Pons (tissue), 1 donor: ENCODE results near the gene CIB4.

Experiments
- DNase-seq: peaks from one replicate; pipeline ENCODE4 v3.0.0-alpha.2; 2016; ENCODE audit warnings: low spot score

CIB4 gene

DNA sequence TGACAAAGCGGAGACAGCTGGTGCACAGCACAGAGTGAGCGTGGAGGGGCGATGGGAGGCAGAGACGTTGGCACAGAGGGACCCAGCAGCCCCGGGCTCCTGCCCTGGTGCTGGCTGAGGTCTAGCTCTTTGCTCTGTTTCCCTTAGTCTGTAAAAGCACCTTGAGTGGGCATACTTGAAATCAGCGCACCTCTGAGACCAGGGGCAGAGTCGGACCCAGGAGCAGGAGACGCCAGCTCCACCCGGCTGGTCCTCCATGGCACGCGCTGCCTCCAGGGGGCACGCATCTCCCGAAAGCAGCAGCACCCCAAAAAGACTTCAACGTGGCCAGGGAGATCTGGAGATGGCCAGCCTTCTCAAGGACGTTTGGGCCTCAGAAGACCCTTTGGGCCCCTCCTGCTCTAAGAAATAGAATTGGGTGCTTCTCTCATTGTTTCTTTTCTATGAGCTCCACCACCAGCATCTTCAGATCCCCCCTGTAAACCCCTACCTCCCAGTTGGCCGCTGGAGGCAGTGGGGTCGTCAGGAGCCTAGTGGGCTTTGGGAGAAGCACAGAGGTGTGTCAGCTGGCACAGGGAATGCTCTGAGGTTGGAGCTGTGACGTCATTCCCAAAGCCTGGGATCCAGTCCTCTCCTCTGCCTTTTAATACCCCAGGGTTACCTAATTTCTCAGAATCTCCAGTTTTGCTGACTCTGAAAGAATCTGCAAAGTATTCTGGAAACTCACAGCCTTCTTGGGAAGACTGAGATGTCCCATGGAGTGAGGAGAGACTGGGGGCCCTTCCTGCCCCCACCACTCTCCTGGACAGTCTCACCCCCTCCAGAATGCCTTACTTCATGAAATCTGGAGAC is 58.9 kb downstream of the CIB4 start:
- DNase-seq, result no peak

GRCh38 chr2:26581266-26581990 is 59.7 kb downstream of the CIB4 start:
- DNase-seq, result no peak

DNA sequence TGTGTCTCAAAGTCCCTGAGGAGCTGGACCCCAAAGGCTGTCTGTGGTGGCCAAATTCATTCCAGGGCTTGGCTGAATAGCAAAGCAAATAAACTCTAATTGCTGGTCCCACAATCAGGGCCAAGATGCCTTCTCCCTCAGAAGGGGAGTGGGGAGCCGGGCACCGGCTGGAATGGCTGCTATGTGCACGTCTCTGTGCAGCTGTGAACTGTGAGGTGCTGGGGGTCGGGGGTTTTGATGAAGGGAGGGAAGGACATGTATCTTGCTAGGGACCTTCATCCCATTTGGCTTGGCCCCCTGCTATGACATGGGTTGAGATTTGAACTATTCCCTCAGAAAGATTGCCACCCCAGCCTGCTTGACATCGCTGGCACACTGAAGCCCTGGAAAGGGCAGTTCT is 60.4 kb downstream of the CIB4 start:
- DNase-seq, result no peak

DNA sequence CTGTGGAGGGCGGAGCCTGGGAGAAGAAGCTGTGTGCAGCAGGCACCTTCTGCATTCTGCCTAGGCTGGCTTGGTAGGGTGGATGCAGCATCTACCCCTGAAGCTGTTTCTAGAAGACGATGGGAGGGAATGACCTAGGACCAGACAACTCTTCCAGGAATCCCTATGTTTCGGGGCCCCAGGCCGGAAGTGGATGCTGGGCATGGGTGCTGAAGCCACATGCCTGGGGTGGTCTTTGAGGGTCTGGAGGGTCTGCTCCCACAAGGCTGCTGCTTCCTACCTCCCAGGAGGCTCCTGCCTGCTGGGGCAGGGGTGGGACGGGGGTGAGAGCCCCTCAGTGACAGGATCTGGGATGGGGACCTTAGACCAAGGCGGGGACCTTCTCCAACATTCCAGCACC is 61.0 kb downstream of the CIB4 start:
- DNase-seq, result no peak

DNA sequence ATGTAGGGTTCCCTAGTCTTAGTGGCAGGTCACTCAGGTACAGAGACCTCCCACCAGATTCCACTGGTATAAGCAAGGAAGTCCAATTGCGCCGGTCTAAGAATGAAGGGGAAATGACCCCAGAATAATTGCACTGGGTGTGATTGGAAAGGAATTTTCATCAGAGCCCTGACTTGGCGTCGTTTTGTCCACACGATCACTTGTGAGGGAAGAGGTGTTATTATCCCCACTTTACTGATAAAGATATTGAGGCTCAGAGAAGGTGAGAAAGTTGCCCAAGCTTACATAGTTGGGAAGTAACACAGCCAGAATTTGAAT is 61.5 kb downstream of the CIB4 start:
- no peak for DNase-seq

DNA sequence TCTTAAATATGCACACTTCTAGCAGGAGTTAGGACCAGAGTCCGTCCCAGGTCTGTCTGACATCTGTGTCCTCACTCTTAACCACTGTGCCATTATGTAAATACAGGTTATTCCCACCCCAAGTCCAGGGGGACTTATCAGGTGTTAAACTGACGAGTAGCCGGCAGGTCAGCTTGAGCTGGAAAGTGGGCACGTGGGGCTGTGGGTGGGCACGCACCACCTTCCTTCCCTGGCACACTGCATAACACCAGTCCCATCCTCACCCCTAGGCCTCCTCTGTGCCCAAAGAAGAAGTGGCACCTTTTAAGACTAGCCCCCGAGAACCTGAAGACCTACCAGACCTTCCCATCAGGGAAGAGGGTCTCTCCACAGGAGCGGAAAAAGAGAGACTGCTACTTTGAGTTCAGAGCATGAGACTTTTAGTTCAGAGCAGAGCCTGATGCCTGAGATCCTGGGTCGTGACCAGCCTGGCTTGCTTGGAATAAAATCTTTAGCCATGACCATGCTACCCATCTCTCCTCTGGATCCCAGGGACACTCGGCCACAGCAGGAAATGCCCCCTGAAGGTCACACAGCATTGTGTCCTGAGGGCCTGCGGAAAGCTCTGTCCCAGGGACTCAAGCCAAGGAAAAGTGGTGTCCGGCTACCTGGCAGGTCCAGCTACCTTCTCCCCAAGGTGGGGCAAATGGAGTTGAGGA is 62.0 kb downstream of the CIB4 start:
- no peak for DNase-seq

- DNase-seq, result no peak
These were observed 62.6 kb downstream of the CIB4 start for GRCh38 chr2:26578581-26578980.

GRCh38 chr2:26578113-26578458 is 63.1 kb downstream of the CIB4 start:
- no peak for DNase-seq

GRCh38 chr2:26577442-26578112 is 63.6 kb downstream of the CIB4 start:
- DNase-seq, result peak; percentile 14

- no peak for DNase-seq
These were observed 64.4 kb downstream of the CIB4 start for GRCh38 chr2:26576565-26577441.

DNA sequence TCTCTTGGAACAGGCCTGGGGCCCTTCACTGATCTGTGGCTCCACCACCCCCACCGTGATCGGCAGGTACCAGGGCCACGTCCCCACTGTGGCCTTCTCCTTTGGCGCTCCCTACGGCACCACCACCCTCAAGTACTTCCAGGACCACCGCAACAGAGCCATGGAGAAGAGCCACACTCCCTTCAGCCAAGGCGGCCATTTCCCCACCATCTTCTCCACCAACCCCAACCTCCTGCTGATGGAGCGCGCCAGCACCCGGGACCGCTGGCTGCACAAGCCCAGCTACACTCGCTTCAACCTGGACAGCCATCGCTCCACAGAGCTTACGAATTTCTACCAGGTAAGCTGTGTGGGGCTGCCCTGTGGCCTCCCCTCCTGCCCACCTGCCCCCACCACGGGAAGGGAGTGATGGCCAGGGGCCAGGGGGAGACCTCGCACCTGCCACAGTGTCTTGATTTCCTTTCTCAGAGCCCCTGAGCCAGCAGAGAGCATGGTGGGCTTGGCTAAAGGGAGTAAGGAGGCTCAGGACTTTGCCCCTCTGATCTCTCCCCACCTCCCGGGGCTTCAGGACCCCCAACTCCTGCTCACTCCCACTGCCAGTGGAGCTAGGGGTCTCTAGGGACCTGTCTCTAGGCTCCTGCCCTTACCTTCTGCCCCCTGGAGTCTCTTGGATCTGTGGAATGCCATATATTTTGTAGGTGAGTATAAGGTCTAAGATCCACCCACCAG is 65.2 kb downstream of the CIB4 start:
- DNase-seq, result no peak

GRCh38 chr2:26574900-26575560 is 66.1 kb downstream of the CIB4 start:
- DNase-seq, result no peak

GRCh38 chr2:26574066-26574899 is 66.9 kb downstream of the CIB4 start:
- DNase-seq, result no peak

GRCh38 chr2:26573241-26573925 is 67.8 kb downstream of the CIB4 start:
- DNase-seq, result no peak

DNA sequence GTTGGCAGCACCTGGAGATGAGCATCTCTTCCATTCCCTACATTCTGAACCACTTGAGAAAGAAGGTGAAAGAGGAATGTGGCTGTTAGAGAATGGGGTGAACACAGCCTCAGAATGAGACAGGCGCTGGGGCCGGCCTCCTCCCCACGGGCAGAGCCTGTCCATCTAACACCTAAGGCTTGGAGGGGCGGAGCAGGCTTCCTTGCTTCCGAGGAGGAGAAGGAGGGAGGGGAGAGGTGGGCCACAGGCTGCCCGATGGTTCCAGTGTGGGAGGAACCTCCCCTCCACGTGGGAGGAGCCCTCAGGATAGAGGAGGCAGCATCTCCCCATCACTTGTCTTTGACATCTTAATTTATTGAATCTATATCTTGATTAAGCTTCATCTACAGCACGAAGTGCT is 68.6 kb downstream of the CIB4 start:
- no peak for DNase-seq

DNA sequence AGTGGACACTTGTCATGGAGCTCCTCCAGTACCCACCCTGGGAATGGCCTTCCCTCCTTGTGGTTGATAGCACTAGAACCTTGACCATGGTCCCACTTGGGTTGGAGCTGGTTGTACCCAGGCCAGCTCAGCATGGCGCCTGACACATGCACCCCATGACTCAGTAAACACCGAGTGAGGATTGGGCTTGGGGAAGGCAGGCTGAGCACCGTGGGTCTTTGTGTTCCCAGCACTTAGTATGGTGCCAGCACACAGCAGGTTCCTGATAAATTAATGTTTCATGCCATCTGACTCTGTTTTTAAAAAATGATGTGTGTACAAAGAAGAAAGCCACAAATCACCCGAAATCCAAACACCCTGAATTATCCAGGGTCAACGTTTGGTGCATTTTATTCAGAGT is 69.8 kb downstream of the CIB4 start:
- DNase-seq, result no peak

GRCh38 chr2:26570083-26570430 is 71.1 kb downstream of the CIB4 start:
- no peak for DNase-seq

GRCh38 chr2:26569216-26570082 is 71.7 kb downstream of the CIB4 start:
- no peak for DNase-seq
